HepG2 (cell line): ENCODE results near the gene RGS19. TPM values are rescaled to one million over a fixed set of nuclear protein-coding genes. Genes with fewer than 3 reads are reported as not detected.

Experiments
- ATAC-seq: fragments of 200-7000 bp; cut with Tn5 transposase; 3 replicates; pipeline ENCODE4 v1.9.1; 2020; ENCODE audit warnings: mild to moderate bottlenecking, moderate library complexity
- BruUV-seq: library from RNA; stranded (reverse); fragments of 400-500 nt; replicated peaks from 2 replicates; lab custom pipeline; 2021; lab: Mats Ljungman, UMichigan
- CTCF ChIA-PET: fragments of 300-600 bp; formaldehyde crosslinking; extraction: SDS; loops from one replicate; lab custom pipeline; 2021; ENCODE audit warnings: low total read pairs, inconsistent platforms, low intra/inter-chr PET ratio; lab: Yijun Ruan, JAX
- POLR2A ChIA-PET: fragments of 350-600 bp; sonication (Branson Sonifier 250); formaldehyde crosslinking; loops from one replicate; lab custom pipeline; 2020; ENCODE audit warnings: antibody characterized with exemption, inconsistent platforms; lab: Yijun Ruan, JAX
- DNase-seq: peaks from one replicate; pipeline ENCODE4 v3.0.0-alpha.2; 2015; ENCODE audit warnings: low spot score
- FAIRE-seq: peaks from 3 replicates; lab custom pipeline; 2011; peaks lifted over from hg19 to GRCh38; lab: Jason Lieb, UNC
- H2AFZ ChIP-seq: one replicate; pipeline ENCODE4 v1.6.1; 2011; ENCODE audit warnings: low read length, inconsistent platforms
- H3K27ac ChIP-seq: fragments of 300-600 bp; 3 replicates; pipeline ENCODE4 v1.8.0; 2011; ENCODE audit warnings: mixed run types, mild to moderate bottlenecking, mixed read lengths, low read length, inconsistent platforms; ENCODE audit not compliant: insufficient read depth; ENCODE audit errors: extremely low read length
- H3K27me3 ChIP-seq, 2 experiments: fragments of 200-600 bp in 1 of 2; 2 replicates in 1 of 2; 3 replicates in 1 of 2; pipeline versions ENCODE4 v1.6.0 to v1.8.0; 2011; ENCODE audit warnings: low read length in 2 of 2, mild to moderate bottlenecking in 2 of 2, moderate library complexity in 2 of 2, inconsistent platforms in 1 of 2; ENCODE audit not compliant: insufficient read depth in 2 of 2, control insufficient read depth in 1 of 2
- H3K36me3 ChIP-seq, 2 experiments: fragments of 200-600 bp in 1 of 2; replicated peaks in 1 of 2; 2 replicates in 1 of 2; 3 replicates in 1 of 2; pipeline versions ENCODE4 v1.5.1 to v1.8.0; 2011; ENCODE audit warnings: low read length in 2 of 2, inconsistent platforms in 1 of 2; ENCODE audit not compliant: insufficient read depth in 2 of 2, control insufficient read depth in 1 of 2
- H3K4me1 ChIP-seq: 2 replicates; pipeline ENCODE4 v1.5.1; 2012; ENCODE audit warnings: low read length, inconsistent platforms; ENCODE audit not compliant: insufficient read depth
- H3K4me2 ChIP-seq: 2 replicates; pipeline ENCODE4 v1.6.0; 2011; ENCODE audit warnings: low read depth, low read length, inconsistent platforms
- H3K4me3 ChIP-seq, 3 experiments: fragments of 200-600 bp in 1 of 3; sonication (generic), shearing (Covaris generic) in 1 of 3; replicated peaks in 1 of 3; 2 replicates each; pipeline ENCODE4 v1.5.1; 2011 to 2016; ENCODE audit warnings: low read length in 3 of 3, inconsistent platforms in 2 of 3, low read depth in 2 of 3, mild to moderate bottlenecking in 2 of 3, control low read depth in 1 of 3, mixed read lengths in 1 of 3; ENCODE audit not compliant: insufficient read depth in 1 of 3
- H3K79me2 ChIP-seq: one replicate; pipeline ENCODE4 v1.6.1; 2011; ENCODE audit warnings: low read length, inconsistent platforms; ENCODE audit not compliant: insufficient read depth
- H3K9ac ChIP-seq: 2 replicates; pipeline ENCODE4 v1.6.0; 2011; ENCODE audit warnings: mild to moderate bottlenecking, low read depth, low read length, inconsistent platforms; ENCODE audit not compliant: insufficient read depth
- H3K9me3 ChIP-seq: 2 replicates; pipeline ENCODE4 v1.5.1; 2012; ENCODE audit warnings: mild to moderate bottlenecking, low read length
- H4K20me1 ChIP-seq: 2 replicates; pipeline ENCODE4 v1.6.0; 2011; ENCODE audit warnings: inconsistent platforms, mild to moderate bottlenecking, low read length, moderate library complexity; ENCODE audit not compliant: insufficient read depth
- AGO2 ChIP-seq: fragments of 200-400 bp; formaldehyde crosslinking; optimal IDR thresholded peaks from 2 replicates; pipeline ENCODE3; 2017; ENCODE audit warnings: mild to moderate bottlenecking, low read depth, low read length, moderate library complexity
- CENPX ChIP-seq: sonication (generic); formaldehyde crosslinking; IDR thresholded peaks from 2 replicates; pipeline ENCODE4 v1.9.0; 2021; ENCODE audit warnings: mild to moderate bottlenecking, missing genetic modification reagents, moderate library complexity
- DNMT1 ChIP-seq: sonication (generic); formaldehyde crosslinking; IDR thresholded peaks from 2 replicates; pipeline ENCODE4 v1.5.1; 2020; ENCODE audit warnings: mild to moderate bottlenecking, missing genetic modification reagents
- EED ChIP-seq: sonication (generic); formaldehyde crosslinking; IDR thresholded peaks from 2 replicates; pipeline ENCODE4 v1.5.0; 2020; ENCODE audit warnings: mild to moderate bottlenecking, missing genetic modification reagents
- HNRNPLL ChIP-seq: fragments of 200-400 bp; formaldehyde crosslinking; IDR thresholded peaks from 2 replicates; pipeline ENCODE4 v1.6.1; 2017; ENCODE audit warnings: mild to moderate bottlenecking, low read depth, low read length; ENCODE audit not compliant: poor library complexity, severe bottlenecking
- SALL1 ChIP-seq: sonication (generic); formaldehyde crosslinking; IDR thresholded peaks from 2 replicates; pipeline ENCODE4 v1.8.0; 2022; ENCODE audit warnings: mild to moderate bottlenecking, missing genetic modification reagents
- ZNF329 ChIP-seq: sonication (generic); formaldehyde crosslinking; IDR thresholded peaks from 2 replicates; pipeline ENCODE4 v1.9.0; 2021; ENCODE audit warnings: low read depth, mild to moderate bottlenecking, missing genetic modification reagents
- ZNF564 ChIP-seq: sonication (generic); formaldehyde crosslinking; IDR thresholded peaks from 2 replicates; pipeline ENCODE4 v1.8.1; 2023; ENCODE audit warnings: mild to moderate bottlenecking, missing genetic modification reagents
- ZNF724P ChIP-seq: sonication (generic); formaldehyde crosslinking; IDR thresholded peaks from 2 replicates; pipeline ENCODE4 v1.8.0; 2022; ENCODE audit warnings: missing genetic modification reagents, borderline replicate concordance
- WGBS: methylation state at CpG from one replicate; pipeline ENCODE4 v1.1.6; 2017; ENCODE audit warnings: low lambda C conversion rate; 5-methylcytosine and 5-hydroxymethylcytosine counted together
- in situ Hi-C: cut with HindIII; loops from 2 replicates; pipeline ENCODE4 v1.10.0; 2017; ENCODE audit warnings: low pct_unique_long_range_greater_than_20kb; ENCODE audit not compliant: extremely low pct_ligation_motif_present
- intact Hi-C: fragments of 100-400 bp; cut with micrococcal nuclease; formaldehyde crosslinking; loops from one replicate; pipeline ENCODE4 v1.10.0; 2022; ENCODE audit not compliant: unreplicated experiment
- polyA plus RNA-seq, 8 experiments: library from polyadenylated mRNA; depleted of rRNA in 3 of 8; stranded (reverse) in 7 of 8; unstranded in 1 of 8; fragments of >200 nt; fragmentation: Illumina TruSeq in 4 of 8; extraction: Trizol in 4 of 8; gene quantifications; 2 replicates each; pipeline versions ENCODE4 v1.2.1 to v1.2.3, GENCODE V29; 2011 to 2016; ENCODE audit warnings: low read depth in 4 of 8, missing spikeins in 1 of 8, mixed read lengths in 1 of 8; ENCODE audit not compliant: insufficient read depth in 1 of 8
- total RNA-seq, 5 experiments: library from RNA; depleted of rRNA; stranded (reverse); fragments of >200 nt; fragmentation: Illumina TruSeq; extraction: Trizol; gene quantifications; 2 replicates each; pipeline ENCODE4 v1.2.3, GENCODE V29; 2016; ENCODE audit warnings: low read depth in 1 of 5
- TF ChIP-seq, protein P1 (sequence below): fragments of 450-650 bp; IDR thresholded peaks from 2 replicates; pipeline ENCODE4 v1.6.1; 2016

The RGS19 gene
- total and polyA plus RNA-seq, 2 of the 13 experiments (the other 11 are each of a cell fraction or from before 2014, with no cell fraction given), result 10.7 to 11.9 TPM

GRCh38 chr20:64074963-64075362, 4.4 kb downstream of the RGS19 start (continued):
- no peak for TF ChIP-seq CENPX (CRISPR knock-in tag)

DNA sequence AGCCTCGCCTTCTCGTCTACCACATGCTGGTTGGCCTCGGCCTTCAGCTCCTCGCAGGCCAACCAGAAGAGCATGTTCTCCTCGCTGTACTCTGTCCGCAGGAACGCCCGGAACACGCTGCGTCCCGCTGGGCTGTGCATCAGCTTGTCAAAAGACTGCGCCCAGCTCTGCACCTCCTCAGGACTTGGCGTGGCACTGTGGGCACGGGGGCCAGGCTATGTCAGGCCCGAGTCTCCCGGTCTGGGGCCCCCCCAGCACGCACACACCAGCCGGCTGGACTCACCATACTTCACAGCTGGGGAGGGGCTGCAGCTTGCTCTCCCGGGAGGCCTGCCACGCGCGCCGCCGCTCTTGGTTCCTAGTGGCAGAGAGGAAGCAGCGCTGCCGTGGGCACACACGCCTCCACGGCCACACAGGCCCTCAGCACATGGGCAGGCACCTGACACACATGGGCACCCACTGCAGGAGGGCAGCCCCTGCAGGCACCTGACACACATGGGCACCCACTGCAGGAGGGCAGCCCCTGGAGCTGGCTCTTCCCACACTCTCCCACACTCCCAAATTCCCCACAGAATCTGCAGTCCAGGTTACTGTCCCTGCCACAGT, 5.0 kb downstream of the RGS19 start:
- POLR2A ChIA-PET, result interaction anchor here (1.0 kb wide), 1 partner anchor 9 kb away, joined by 3 read pairs; no protein-coding TSS in a partner anchor
- intact Hi-C loops (no loop called here), in situ Hi-C loops (no loop called here)
- FAIRE-seq (no peak), ATAC-seq (no peak), DNase-seq (no peak)
- 89% methylated on average over 28 of the region's 28 CpGs for WGBS
- Histone ChIP-seq H3K4me1 (peaks cover 23% of the 10 kb centered on the region), H2AFZ (no peak overlapping the region), H3K4me3 (no peak overlapping the region), H4K20me1 (no peaks in the 10 kb centered on the region), H3K27ac (no peak overlapping the region), H3K9me3 (no peaks in the 10 kb centered on the region), H3K4me2 (no peak overlapping the region), H3K36me3 (no peaks in the 10 kb centered on the region), H3K79me2 (no peaks in the 10 kb centered on the region), H3K9ac (no peak overlapping the region), H3K27me3 (no peaks in the 10 kb centered on the region)
- BruUV-seq, result no TSS peak
- TF ChIP-seq AGO2 (peak; percentile 6), SALL1 (CRISPR knock-in tag) (0 out of 2 replicates have a peak, but pooled peaks have one; percentile 11), ZNF329 (CRISPR knock-in tag) (no peak), HNRNPLL (peak; percentile 38), ZNF724P (CRISPR knock-in tag) (no peak), DNMT1 (peak; percentile 79), ZNF564 (CRISPR knock-in tag) (no peak), EED (CRISPR knock-in tag) (0 out of 2 replicates have a peak, but pooled peaks have one; percentile 50)
- TF ChIP-seq, protein P1, sequence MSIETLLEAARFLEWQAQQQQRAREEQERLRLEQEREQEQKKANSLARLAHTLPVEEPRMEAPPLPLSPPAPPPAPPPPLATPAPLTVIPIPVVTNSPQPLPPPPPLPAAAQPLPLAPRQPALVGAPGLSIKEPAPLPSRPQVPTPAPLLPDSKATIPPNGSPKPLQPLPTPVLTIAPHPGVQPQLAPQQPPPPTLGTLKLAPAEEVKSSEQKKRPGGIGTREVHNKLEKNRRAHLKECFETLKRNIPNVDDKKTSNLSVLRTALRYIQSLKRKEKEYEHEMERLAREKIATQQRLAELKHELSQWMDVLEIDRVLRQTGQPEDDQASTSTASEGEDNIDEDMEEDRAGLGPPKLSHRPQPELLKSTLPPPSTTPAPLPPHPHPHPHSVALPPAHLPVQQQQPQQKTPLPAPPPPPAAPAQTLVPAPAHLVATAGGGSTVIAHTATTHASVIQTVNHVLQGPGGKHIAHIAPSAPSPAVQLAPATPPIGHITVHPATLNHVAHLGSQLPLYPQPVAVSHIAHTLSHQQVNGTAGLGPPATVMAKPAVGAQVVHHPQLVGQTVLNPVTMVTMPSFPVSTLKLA, result peak; percentile 96
- CTCF ChIA-PET, result no interaction called here
